Measurements from ENCODE around the gene CCL25.

Gene CCL25

GRCh38 chr19:8044018-8044417 lies 8.5 kb upstream of the CCL25 start:
- in situ Hi-C loops (cut with HindIII; ENCODE audit: low sequenced_read_pairs), result no loop called here

- in situ Hi-C loops (cut with HindIII; ENCODE audit: low sequenced_read_pairs), result no loop called here
Observed at GRCh38 chr19:8045872-8046568, 6.5 kb upstream of the CCL25 start.

- in situ Hi-C loops (cut with HindIII; ENCODE audit: low sequenced_read_pairs), result no loop called here
Observed at GRCh38 chr19:8046569-8047165, 5.9 kb upstream of the CCL25 start.

- in situ Hi-C loops (cut with HindIII; ENCODE audit: low sequenced_read_pairs), result no loop called here
Observed at GRCh38 chr19:8050274-8051096, 2.1 kb upstream of the CCL25 start.

DNA sequence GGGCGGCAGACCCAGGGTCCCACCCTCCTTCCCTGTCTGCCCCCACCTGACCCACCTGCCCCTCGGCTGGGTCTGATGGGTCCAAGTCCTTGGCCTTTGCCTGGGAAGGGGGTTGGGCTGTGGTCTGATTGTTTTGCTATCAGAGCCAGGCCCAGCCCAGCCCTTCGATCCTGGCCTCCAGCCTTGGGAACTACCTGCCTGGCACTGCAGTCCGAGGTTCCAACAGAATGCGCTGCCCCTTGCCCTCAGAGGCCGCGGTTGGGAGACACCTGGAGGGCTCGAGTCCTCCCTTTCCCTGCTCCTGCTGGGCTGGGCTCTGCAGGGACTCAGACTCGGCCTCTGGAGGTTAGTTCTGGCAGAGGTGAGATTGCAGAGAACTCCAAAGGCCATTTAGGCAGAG lies 1.6 kb downstream of the CCL25 start:
- in situ Hi-C loops (cut with HindIII; ENCODE audit: low sequenced_read_pairs), result no loop called here

DNA sequence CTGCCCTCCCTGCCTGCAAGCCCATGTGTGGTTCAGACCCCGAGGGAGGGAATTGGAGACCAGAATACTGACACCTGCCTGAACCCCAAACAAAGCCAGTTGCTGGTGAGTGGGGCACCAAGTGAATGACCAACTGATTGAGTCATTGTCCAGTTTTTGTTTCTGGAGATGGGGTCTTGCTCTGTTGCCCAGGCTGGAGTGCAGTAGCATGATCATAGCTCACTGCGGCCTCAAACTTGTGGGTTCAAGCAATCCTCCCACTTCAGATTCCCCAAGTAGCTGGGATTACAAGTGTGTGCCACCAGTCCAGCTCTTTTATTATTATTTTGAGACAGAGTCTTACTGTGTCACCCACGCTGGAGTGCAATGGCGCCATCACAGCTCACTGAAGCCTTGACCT lies 4.0 kb downstream of the CCL25 start:
- in situ Hi-C loops (cut with HindIII; ENCODE audit: low sequenced_read_pairs), result no loop called here

GRCh38 chr19:8057545-8058270 lies 5.1 kb downstream of the CCL25 start:
- in situ Hi-C loops (cut with HindIII; ENCODE audit: low sequenced_read_pairs), result no loop called here

DNA sequence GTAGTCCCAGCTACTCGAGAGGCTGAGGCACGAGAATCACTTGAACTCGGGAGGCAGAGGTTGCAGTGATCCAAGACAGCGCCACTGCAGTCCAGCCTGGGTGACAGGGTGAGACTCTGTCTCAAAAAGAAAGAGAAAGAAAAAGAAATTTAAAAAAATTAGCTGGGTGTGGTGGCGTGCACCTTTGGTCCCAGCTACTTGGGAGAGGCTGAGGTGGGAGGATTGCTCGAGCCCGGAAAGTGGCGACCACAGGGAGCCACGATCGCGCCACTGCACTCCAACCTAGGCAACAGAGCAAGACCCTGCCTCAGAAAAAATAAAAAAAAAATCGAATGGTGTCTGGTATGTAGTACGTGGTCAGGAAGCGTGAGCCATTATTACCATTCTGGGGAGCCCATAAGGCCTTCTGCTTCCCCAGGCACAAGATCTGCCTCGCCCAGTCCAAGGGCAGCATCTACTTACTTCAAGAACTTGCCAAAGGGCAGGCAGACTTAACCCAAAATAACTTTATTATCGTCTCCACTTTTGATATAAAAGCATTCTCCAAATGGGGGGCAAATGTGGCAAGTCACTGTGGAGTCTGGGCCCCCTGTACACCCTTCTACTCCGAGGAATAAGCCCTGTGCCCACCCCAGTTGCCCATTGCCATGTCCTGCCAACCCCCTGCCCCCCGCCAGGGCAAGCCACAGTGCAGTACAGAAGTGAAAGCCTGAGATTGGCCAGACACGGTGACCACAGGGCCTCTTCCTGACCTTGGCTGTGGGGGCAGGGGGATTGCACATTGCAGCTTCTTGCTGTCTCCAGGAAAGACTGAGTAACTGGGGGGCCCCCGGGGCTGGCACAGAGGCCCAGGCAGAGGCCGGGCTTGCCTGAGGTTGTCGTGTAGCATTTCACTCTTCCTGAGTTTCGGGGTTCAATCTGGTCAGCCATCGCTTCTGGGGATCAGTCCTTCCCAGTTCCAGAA lies 12.6 kb downstream of the CCL25 start:
- in situ Hi-C loops (cut with HindIII; ENCODE audit: low sequenced_read_pairs), result no loop called here

GRCh38 chr19:8065875-8066261 lies 13.3 kb downstream of the CCL25 start:
- in situ Hi-C loops (cut with HindIII; ENCODE audit: low sequenced_read_pairs), result no loop called here

DNA sequence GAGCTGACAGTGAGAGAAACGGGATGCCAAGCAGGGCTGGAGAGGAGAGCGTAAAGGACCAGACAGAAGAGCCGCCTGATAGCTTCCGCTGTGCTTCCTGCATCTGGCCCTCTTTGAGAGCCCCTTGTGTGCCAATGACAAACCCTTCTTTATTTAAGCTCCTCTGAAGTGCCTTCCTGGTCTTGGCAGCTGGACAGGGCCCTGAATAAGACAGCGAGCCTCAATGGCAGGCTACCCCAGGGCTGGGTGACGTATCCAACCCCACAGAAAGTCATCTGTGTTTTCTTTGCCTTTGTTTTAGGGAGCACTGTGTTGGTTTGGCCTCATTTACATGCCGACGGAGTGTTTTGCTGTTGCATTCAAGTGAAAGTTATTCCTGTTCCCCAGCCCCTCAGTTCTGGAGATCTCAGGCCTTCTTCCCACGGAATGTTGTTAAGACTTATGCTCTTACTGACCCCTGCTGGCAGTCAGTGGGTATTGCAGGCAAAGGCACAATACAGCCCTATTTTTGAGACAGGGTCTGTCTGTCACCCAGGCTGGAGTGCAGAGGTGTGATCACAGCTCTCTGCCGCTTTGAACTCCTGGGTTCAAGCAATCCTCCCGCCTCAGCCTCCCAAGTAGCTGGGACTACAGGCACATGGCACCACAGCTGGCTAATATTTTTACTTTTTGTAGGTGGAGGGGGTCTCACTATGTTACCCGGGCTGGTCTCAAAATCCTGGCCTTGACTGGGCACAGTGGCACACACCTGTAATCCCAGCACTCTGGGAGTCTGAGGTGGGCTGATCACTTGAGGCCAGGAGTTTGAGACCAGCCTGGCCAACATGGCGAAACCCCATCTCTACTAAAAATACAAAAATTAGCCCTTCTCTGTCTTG lies 16.8 kb downstream of the CCL25 start:
- in situ Hi-C loops (cut with HindIII; ENCODE audit: low sequenced_read_pairs), result no loop called here

DNA sequence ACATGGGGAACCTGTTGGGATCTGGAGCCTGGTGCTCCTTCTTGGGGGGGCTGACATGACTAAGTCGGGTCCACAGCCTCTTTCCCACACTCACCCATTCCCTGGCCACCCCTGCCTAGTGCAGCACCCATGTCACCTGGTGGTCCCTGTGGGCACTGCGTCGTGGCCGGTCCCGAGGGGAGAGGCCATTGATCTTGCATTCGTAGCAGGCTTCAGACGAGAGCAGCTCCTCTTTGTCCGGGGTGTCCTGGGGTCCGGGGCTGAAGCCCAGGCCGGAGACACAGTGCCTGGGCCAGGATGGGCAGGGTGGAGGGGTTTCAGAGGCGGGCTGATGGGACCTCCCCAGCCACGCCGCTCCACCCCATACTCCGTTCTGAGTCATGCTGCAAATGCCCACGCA lies 19.4 kb downstream of the CCL25 start:
- in situ Hi-C loops (cut with HindIII; ENCODE audit: low sequenced_read_pairs), result no loop called here

GRCh38 chr19:8074501-8074900 lies 21.9 kb downstream of the CCL25 start:
- in situ Hi-C loops (cut with HindIII; ENCODE audit: low sequenced_read_pairs), result no loop called here

DNA sequence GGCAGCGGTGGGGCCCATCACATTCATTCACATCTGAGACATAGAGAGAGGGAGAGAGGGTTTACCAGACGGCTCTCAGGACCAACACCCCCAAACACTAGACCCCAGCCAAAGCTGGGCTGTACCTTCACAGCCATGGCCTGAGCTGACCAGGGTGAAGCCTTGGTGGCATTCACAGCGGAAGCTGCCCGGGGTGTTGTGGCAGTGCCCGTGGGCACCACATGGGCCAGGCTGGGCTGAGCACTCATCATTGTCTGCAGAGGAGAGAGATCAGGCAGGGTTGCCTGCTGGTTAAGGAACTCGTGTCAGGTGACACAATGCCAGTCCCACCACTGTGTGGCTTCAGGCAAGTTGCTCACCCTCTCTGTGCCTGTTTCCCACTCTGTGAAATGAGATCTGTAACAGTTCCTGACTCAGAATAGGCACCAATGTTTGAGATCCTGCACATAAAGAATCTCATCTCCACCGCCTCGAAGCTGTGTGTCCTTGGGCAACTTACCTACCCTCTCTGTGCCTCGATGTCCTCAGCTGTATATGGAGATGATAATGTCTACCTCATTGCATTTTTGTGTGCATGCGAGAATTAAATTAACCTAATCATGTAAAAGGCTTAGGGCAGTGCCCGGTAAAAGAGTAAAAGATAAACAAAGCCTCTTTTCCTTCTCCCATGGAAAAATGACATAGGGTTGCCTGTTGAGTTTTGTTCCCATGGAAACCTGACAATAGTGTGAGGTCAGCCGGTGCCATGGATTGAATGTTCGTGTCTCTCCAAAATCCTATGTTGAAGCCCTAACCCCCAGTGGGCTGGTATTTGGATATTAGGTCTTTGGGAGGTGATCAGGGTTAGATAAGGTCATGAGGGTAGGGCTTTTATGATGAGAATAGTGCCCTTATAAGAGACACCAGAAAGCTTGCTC lies 22.9 kb downstream of the CCL25 start:
- in situ Hi-C loops (cut with HindIII; ENCODE audit: low sequenced_read_pairs), result no loop called here

GRCh38 chr19:8079988-8080387 lies 27.4 kb downstream of the CCL25 start:
- in situ Hi-C loops (cut with HindIII; ENCODE audit: low sequenced_read_pairs), result no loop called here

- in situ Hi-C loops (cut with HindIII; ENCODE audit: low sequenced_read_pairs), result no loop called here
Observed at GRCh38 chr19:8080832-8081231, 28.3 kb downstream of the CCL25 start.

DNA sequence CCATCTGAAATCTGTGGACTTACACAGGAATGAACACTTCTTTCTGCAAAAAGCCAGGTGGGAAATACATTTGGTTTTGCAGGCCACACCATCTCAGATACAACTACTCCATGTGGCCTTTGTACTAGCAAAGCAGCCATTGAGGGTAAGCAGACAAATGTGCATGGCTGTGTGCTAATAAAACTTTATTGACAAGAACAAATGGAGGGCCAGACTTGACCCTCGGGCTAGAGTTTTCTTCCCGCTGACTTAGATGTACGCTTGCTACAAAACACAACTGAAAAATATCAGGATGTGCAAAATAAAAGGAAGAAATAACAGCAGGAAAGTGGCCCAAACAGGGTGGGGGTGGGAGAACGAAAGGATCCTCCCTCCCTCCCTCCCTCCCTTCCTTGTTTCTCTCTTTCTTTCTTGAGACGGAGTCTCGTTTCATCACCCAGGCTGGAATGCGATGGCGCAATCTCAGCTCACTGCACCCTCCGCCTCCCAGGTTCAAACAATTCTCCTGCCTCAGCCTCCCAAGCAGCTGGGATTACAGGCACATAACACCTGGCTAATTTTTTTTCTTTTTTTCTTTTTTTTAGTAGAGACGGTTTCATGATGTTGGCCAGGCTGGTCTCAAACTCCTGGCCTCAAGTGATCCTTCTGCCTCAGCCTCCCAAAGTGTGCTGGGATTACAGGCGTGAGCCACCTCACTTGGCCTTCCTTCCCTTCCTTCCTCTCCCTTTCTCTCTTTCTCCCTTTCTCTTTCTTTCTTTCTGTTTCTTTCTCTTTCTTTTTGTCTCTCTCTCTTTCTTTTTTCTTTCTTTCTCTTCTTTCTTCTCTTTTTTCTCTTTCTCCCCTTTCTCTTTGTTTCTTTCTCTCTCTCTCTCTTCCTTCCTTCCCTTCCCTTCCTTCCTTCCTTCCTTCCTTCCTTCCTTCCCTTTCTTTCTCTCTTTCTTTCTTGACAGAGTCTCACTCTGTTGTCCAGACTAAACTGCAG lies 29.3 kb downstream of the CCL25 start:
- in situ Hi-C loops (cut with HindIII; ENCODE audit: low sequenced_read_pairs), result no loop called here

GRCh38 chr19:8083141-8083540 lies 30.6 kb downstream of the CCL25 start:
- in situ Hi-C loops (cut with HindIII; ENCODE audit: low sequenced_read_pairs), result no loop called here

Data from DLD1 (cell line).